Measurements from ENCODE around the gene STXBP6. TPM values are rescaled to one million over a fixed set of nuclear protein-coding genes. Genes with fewer than 3 reads are reported as not detected.

STXBP6 gene
- total and polyA plus RNA-seq, 2 of the 13 experiments (the other 11 are each of a cell fraction or from before 2014, with no cell fraction given): 35.3 to 42.8 TPM

DNA sequence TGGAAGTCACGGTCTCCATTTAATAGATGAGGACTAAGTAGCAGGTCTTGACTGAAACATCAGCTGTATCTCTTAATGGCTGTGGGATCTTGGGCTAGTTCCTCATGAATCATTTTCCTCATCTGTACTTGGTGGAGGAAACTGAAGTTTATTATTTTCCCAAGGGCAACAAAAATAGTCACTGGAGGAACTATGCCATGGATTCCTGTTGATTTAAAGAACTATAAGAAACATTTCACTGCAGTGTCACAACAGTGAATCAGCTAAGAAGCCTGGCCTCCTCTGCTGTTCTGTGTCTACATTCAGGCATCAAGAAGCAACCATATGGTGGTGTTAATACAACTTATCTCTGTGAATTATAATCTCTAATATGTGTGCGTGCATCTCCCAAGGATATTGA is 200.5 kb downstream of the STXBP6 start:
- Histone ChIP-seq H3K27me3 (ENCODE audit: control insufficient read depth in 1 of 2, insufficient read depth in 2 of 2, low read length in 2 of 2) (no peaks in the 10 kb centered on the region), H3K9me3 (ENCODE audit: low read length) (no peaks in the 10 kb centered on the region), H3K4me1 (ENCODE audit: insufficient read depth, low read length) (peaks cover 18% of the 10 kb centered on the region), H3K36me3 (replicated peaks in 1 of 2; ENCODE audit: control insufficient read depth in 1 of 2, insufficient read depth in 2 of 2, low read length in 2 of 2) (peaks cover 0 to 2% of the 10 kb centered on the region in 2 experiments; a peak in 2 of 5 replicates), H3K4me3 (replicated peaks in 1 of 3; ENCODE audit: insufficient read depth in 1 of 3, low read depth in 2 of 3, low read length in 3 of 3) (no peak overlapping the region), H2AFZ (ENCODE audit: low read length) (no peak overlapping the region), H3K79me2 (ENCODE audit: insufficient read depth, low read length) (no peaks in the 10 kb centered on the region), H3K27ac (ENCODE audit: extremely low read length, insufficient read depth, low read length) (no peak overlapping the region), H3K4me2 (ENCODE audit: low read depth, low read length) (no peak overlapping the region), H3K9ac (ENCODE audit: insufficient read depth, low read depth, low read length) (no peak overlapping the region), H4K20me1 (ENCODE audit: insufficient read depth, low read length) (no peaks in the 10 kb centered on the region)
- no TSS peak for BruUV-seq (replicated peaks)
- DNase-seq (ENCODE audit: low spot score): no peak
- FAIRE-seq: no peak
- 97% methylated on average over 2 of the region's 2 CpGs for WGBS (ENCODE audit: low lambda C conversion rate)
- TF ChIP-seq, protein P1, sequence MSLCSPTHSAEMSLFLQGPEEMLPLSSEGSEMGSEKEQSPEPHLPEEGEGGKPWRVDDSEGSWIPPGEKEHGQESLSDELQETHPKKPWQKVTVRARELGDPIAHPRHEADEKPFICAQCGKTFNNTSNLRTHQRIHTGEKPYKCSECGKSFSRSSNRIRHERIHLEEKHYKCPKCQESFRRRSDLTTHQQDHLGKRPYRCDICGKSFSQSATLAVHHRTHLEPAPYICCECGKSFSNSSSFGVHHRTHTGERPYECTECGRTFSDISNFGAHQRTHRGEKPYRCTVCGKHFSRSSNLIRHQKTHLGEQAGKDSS (CRISPR knock-in tag; IDR thresholded peaks at IDR 0.05; ENCODE audit: borderline replicate concordance, low read depth): no peak
- TF ChIP-seq NFIB (CRISPR knock-in tag; IDR thresholded peaks at IDR 0.05; ENCODE audit: borderline replicate concordance): no peak
- TF ChIP-seq, protein P2, sequence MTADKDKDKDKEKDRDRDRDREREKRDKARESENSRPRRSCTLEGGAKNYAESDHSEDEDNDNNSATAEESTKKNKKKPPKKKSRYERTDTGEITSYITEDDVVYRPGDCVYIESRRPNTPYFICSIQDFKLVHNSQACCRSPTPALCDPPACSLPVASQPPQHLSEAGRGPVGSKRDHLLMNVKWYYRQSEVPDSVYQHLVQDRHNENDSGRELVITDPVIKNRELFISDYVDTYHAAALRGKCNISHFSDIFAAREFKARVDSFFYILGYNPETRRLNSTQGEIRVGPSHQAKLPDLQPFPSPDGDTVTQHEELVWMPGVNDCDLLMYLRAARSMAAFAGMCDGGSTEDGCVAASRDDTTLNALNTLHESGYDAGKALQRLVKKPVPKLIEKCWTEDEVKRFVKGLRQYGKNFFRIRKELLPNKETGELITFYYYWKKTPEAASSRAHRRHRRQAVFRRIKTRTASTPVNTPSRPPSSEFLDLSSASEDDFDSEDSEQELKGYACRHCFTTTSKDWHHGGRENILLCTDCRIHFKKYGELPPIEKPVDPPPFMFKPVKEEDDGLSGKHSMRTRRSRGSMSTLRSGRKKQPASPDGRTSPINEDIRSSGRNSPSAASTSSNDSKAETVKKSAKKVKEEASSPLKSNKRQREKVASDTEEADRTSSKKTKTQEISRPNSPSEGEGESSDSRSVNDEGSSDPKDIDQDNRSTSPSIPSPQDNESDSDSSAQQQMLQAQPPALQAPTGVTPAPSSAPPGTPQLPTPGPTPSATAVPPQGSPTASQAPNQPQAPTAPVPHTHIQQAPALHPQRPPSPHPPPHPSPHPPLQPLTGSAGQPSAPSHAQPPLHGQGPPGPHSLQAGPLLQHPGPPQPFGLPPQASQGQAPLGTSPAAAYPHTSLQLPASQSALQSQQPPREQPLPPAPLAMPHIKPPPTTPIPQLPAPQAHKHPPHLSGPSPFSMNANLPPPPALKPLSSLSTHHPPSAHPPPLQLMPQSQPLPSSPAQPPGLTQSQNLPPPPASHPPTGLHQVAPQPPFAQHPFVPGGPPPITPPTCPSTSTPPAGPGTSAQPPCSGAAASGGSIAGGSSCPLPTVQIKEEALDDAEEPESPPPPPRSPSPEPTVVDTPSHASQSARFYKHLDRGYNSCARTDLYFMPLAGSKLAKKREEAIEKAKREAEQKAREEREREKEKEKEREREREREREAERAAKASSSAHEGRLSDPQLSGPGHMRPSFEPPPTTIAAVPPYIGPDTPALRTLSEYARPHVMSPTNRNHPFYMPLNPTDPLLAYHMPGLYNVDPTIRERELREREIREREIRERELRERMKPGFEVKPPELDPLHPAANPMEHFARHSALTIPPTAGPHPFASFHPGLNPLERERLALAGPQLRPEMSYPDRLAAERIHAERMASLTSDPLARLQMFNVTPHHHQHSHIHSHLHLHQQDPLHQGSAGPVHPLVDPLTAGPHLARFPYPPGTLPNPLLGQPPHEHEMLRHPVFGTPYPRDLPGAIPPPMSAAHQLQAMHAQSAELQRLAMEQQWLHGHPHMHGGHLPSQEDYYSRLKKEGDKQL (CRISPR knock-in tag; IDR thresholded peaks at IDR 0.05; ENCODE audit: low read depth): no peak
- ChIA-PET POLR2A (interaction anchor here (0.8 kb wide), 1 partner anchor 10 kb away, joined by 3 read pairs; no protein-coding TSS in a partner anchor), CTCF (ENCODE audit: low intra/inter-chr PET ratio, low total read pairs) (no interaction called here)
- intact Hi-C loops (cut with micrococcal nuclease; ENCODE audit: unreplicated experiment): no loop called here
- in situ Hi-C loops (cut with HindIII; ENCODE audit: extremely low pct_ligation_motif_present, low pct_unique_long_range_greater_than_20kb): no loop called here
- no peak for ATAC-seq

Measured in HepG2 (cell line).